Tongue (tissue), 1 donor: Measurements from ENCODE around the gene TLE7. TPM values are rescaled to one million over a fixed set of nuclear protein-coding genes. Genes with fewer than 3 reads are reported as not detected.

Experiments used
- total RNA-seq: library from RNA; depleted of rRNA; stranded (reverse); fragments of >200 nt; gene quantifications from one replicate; pipeline ENCODE4 v1.2.3, GENCODE V29; 2014

The TLE7 gene
- total RNA-seq, 1 donor from 2014 or later, result not detected

Other genes starting within 250 kb of the TLE7 start
- gene HYDIN, start 211.3 kb downstream of the TLE7 start, total RNA-seq, result 1.2 TPM
- 47.6 TPM for gene CMTR2, start 152.7 kb downstream of the TLE7 start, total RNA-seq
- gene CALB2, start 83.3 kb downstream of the TLE7 start, total RNA-seq, result 0.31 TPM
- gene ZNF23, start 20.2 kb upstream of the TLE7 start, total RNA-seq, result 13.3 TPM
- gene ZNF19, start 47.3 kb upstream of the TLE7 start, total RNA-seq, result 2.6 TPM
- gene CHST4, start 84.4 kb upstream of the TLE7 start, total RNA-seq, result 0.21 TPM
- not detected for gene TAT, start 135.0 kb upstream of the TLE7 start, total RNA-seq
- 1.9 TPM for gene MARVELD3, start 184.1 kb upstream of the TLE7 start, total RNA-seq